HG02943 (cell line): ENCODE results near the gene MINDY4.

Experiments
- ATAC-seq: cut with Tn5 transposase; IDR thresholded peaks from one replicate; pipeline ENCODE4 v1.9.1; 2021; ENCODE audit warnings: mild to moderate bottlenecking, low read depth, moderate library complexity; ENCODE audit not compliant: unreplicated experiment

Gene MINDY4

DNA sequence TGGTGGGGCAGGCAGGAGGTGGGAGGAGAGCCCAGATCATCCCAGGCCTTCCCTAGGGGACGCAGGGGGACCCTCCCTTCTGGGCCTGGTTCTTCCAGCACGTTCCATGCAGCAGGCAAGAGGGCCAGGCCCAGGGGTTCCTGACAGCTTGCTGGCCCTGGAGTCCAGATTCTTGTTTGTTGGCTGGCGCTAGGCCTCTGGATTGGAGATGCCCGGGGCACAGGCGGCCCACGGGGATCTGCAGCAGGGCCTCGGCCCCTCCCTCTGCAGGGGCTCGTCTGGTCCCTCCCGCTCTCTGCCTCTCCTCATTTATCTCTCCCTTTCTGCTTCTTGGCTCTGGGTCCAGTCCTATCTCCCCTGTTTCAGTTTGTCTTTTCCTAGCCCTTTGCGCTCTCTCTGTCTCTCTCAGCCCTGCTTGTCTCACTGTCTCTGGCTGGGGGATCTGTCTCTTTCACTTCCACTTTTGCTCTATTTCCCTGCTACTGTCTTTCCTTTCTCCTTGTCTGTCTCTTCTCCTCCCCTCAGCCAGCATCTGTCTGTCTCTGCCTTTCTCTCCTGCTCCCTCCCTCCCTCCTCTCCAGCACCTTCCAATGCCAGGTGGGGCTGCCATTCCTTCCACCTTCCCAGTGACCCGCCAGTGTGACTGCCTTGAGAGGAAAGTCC lies 139.3 kb downstream of the MINDY4 start:
- ATAC-seq, result no peak

- no peak for ATAC-seq
Measured at GRCh38 chr7:30911133-30911532, 139.9 kb downstream of the MINDY4 start.

GRCh38 chr7:30911561-30911969 lies 140.3 kb downstream of the MINDY4 start, which contains the start of gene AQP1:
AQP1 (plus strand) TSS chr7:30911853; CDS start chr7:30911910, 57 bp downstream.
- ATAC-seq, result no peak

DNA sequence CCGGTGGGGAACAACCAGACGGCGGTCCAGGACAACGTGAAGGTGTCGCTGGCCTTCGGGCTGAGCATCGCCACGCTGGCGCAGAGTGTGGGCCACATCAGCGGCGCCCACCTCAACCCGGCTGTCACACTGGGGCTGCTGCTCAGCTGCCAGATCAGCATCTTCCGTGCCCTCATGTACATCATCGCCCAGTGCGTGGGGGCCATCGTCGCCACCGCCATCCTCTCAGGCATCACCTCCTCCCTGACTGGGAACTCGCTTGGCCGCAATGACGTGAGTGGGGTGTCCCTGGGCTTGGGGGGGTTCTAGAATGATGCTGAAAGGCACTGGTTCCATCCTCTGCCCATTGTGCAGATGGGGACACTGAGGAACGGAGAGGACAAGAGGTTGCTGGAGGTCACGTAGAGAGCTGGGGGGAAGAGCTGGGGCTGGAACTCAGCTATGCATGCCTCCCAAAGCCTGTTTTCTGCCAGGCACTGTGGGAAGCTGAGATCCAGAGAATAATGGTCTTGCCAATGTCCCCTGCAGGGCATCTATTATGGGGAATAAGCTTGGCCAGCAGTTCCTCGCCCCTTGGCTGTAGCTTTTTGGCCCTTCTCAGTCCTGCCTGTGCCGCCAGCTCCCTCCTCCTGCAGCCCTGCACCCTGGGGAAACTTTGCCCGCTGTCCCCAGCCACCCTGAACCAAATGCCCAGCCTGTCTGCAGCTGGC lies 141.0 kb downstream of the MINDY4 start:
- ATAC-seq, result no peak

GRCh38 chr7:30912731-30912985 lies 141.4 kb downstream of the MINDY4 start:
- no peak for ATAC-seq

- ATAC-seq, result no peak
Measured at GRCh38 chr7:30912986-30913811, 142.0 kb downstream of the MINDY4 start.

- no peak for ATAC-seq
Measured at GRCh38 chr7:30913821-30914515, 142.8 kb downstream of the MINDY4 start.

DNA sequence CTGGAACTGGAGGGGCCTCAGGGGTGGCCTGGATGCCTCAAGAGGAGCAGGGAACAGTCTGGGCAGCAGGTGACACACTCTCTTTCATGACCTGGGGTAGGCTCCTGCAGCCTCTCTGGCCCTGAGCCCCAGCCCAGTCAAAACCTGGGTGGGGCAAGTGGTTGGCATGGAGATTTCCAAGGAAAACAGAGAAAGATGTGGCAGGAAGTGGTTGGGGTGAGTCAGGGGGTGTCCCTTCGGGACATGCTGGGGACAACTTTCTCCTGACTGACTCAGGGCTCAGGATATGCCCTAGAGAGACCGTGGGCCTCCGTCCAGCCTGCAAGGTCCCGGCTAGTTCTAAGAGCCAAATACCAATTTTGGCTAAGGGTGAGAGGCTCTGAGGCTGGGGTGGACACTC lies 143.4 kb downstream of the MINDY4 start:
- ATAC-seq, result no peak

GRCh38 chr7:30915005-30915601 lies 143.9 kb downstream of the MINDY4 start:
- ATAC-seq, result no peak

DNA sequence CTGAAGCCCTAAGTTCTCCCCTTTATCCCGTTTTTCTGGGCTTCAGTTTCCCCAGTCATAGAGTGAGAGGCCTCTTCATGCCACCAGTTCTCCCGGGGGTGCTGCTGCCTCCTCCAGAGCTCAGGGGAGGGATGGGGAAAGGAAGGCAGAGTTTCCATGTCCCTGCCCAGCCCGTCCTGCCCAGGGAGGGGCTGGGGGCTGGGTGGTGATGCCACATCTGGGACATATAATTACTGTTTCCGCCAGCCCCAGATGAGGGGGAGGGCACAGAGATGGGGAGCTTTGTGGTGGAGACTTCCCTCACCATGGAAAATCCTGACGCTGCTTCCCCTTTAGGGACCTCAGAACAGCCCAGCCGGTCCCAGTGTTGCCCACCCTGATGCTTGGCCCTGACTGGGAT lies 144.5 kb downstream of the MINDY4 start:
- no peak for ATAC-seq

GRCh38 chr7:30916255-30916654 lies 145.0 kb downstream of the MINDY4 start:
- no peak for ATAC-seq

GRCh38 chr7:30916767-30917166 lies 145.6 kb downstream of the MINDY4 start:
- ATAC-seq, result no peak

- no peak for ATAC-seq
Measured at GRCh38 chr7:30917216-30917893, 146.1 kb downstream of the MINDY4 start.

DNA sequence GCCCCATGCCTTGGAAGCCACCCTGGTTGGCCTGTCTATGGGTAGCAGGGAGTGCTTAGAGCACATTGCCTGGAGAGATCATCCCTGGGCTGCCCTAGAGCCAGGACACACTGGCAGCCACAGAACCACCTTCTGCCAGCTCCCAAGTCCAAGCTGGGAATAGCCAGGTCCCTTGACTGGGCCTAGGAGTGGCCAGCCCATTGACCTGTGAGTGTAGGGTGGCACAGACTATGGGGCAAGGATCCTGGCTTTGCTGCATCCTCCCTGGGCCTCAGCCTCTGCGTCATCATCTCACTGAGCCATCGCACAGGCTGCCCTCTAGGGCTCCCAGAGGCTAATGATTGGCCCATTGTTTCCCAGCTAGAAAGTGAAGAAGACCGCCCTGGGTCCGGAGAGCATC lies 147.5 kb downstream of the MINDY4 start:
- ATAC-seq, result no peak

DNA sequence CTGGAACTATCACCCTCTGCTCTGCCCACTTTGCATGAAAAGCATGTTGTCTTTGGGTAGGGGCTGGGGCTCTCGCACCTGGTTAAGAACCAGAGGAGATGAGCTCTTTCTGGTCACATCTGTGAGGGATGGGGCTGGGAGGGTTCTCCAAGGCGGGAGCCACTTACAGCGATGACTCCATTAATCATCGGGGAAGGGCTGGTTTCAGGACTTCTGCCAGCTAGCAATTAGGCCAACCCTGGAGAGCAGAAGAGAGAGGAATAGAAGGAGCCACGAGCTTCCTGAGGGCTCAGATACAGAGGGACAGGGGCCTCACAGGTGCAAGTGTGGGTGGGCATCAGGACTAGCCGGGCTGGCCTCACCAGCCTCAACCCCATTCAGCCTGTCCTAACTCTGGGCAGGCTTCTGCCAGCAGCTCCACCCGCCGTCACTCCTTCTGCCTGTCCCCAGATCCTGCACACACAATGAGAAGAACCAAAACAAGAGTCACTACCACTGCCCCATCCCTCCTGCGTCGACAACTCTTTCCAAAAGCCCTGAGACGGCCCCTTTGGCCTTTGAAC lies 148.9 kb downstream of the MINDY4 start:
- no peak for ATAC-seq

DNA sequence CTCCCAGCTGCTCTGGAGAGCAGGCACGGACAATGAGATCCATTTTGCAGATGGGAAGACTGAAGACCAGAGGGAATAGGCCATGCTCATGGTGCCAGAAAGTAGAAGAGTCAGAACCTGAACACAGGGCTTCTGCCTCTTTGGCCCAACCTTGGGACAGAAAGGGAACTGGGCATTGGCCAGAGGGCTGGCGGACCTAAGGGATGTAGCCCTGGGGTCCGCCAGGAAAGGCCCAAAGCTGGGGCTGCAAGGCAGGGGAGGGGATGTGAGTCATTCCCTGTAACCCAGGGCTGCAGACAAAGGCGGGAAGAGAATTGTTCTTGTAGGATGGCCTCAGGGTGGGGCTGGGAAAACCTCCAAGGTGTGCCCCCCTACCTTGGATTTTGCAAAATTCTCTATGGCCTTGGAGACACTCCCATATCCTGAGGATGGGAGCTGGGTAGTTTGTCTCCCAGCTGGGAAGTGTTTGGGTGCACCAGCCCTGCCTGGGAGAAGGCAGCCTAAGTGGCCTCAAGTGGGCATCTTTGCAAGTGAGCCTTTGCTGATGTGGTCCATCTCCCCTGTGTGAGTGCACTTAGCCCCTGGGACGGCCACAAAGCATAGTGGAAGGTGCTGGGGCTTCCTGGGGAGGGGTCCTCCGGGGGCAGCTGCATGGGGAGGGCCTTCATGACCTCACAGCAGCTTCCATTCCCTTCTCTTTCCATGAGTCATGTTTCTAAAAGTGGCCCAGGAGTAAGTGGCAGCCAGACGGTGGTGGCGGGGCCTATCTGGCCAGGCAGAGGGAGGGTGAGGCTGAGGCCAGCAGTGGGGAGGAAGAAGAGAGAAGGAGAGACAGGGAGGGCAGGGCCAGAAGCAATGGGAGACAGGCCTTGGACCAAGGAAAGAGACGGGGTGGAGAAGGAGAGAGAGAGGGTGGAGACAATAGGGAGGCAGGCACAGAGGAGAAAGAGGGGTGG lies 149.6 kb downstream of the MINDY4 start:
- no peak for ATAC-seq

DNA sequence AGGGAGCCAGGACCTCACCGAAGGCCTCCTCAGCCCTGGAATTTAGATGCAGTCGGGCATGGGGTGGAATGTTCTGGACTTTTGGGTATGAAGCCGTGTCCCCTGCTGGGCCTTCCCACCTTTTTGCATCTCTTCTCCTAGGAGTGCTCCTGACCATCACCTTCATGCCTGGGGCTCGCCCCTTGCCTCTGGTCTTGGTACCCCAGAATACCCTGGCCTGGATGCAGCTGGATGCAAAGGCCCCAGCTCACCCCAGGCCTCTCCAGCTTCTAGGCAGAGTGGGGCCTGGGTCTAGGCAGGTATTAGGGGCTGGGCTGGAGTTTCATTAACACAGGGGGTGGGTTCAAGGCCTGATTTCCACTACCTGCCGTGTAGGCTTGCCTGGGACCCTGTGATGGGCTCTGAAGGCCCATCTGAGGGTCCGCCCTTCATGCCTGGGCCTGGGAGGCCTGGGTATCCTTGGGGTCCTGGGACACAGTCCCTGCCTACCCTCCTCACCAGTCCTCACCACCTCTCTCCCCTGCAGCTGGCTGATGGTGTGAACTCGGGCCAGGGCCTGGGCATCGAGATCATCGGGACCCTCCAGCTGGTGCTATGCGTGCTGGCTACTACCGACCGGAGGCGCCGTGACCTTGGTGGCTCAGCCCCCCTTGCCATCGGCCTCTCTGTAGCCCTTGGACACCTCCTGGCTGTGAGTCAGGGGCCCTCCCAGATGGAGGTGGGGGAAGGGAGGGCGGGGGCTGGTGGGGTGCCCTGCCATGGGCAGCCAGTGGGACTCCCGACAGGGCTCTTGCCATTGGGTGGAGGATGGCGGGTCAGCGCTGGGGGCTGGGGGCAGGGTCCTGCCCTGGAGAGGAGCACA lies 150.6 kb downstream of the MINDY4 start:
- no peak for ATAC-seq

DNA sequence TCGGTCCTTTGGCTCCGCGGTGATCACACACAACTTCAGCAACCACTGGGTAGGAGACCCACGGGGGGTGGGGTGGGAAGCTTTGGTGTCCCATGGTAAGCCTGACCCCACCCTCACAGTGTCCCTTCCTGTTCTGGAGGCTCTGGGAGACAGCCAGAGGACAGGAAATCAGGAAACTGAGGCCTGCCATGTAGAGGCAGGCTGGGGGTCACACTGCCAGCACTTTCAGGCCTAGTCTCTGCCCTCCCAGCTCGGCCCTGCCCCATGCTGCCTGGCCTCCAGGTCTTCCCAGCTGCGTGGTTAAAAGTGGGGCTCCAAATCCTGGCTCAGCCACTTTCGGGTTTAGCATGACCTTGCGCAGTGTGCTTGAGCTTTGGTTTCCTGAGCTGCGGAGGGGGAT lies 151.4 kb downstream of the MINDY4 start:
- ATAC-seq, result no peak
